ENCODE data around the gene REST. TPM values are rescaled to one million over a fixed set of nuclear protein-coding genes. Genes with fewer than 3 reads are reported as not detected.

The REST gene
- polyA plus RNA-seq, 1 of the 3 experiments (the other 2 are of a cell fraction), result 6.0 TPM

- Histone ChIP-seq H2AFZ (ENCODE audit: low read depth) (no peak overlapping the region), H3K79me2 (ENCODE audit: insufficient read depth) (no peaks in the 10 kb centered on the region), H3K36me3 (replicated peaks in 1 of 2; ENCODE audit: control insufficient read depth in 1 of 2, insufficient read depth in 2 of 2, low read length in 1 of 2) (no peaks in the 10 kb centered on the region), H4K20me1 (ENCODE audit: insufficient read depth) (no peaks in the 10 kb centered on the region), H3K4me2 (no peak overlapping the region), H3K4me1 (ENCODE audit: control insufficient read depth in 1 of 2, insufficient read depth in 2 of 2, low read depth in 1 of 2, low read length in 1 of 2) (no peaks in the 10 kb centered on the region), H3K27me3 (ENCODE audit: insufficient read depth) (no peaks in the 10 kb centered on the region), H3F3A (replicated peaks; ENCODE audit: insufficient read depth) (no peaks in the 10 kb centered on the region), H3K9ac (no peak overlapping the region), H3K27ac (ENCODE audit: low read depth in 2 of 2, low read length in 1 of 2) (no peak overlapping the region), H3K9me2 (no peaks in the 10 kb centered on the region), H3K9me3 (no peaks in the 10 kb centered on the region), H3K4me3 (ENCODE audit: low read depth in 2 of 2, low read length in 1 of 2) (no peak overlapping the region)
- CTCF ChIA-PET, result interaction anchor here (1.1 to 3.2 kb wide), 2 partner anchors 19 to 24 kb away, joined by 3 to 12 read pairs; no protein-coding TSS in a partner anchor
- 44% methylated on average over 1 of the region's 1 CpG for WGBS (ENCODE audit: low lambda C conversion rate)
- TF ChIP-seq CTCF (IDR thresholded peaks at IDR 0.05) (no peak), ZBTB33 (IDR thresholded peaks at IDR 0.05; ENCODE audit: borderline replicate concordance, low read depth) (no peak), RFX5 (IDR thresholded peaks at IDR 0.05; ENCODE audit: low read length) (no peak), RAD21 (IDR thresholded peaks at IDR 0.05; ENCODE audit: low read length) (no peak), NRF1 (IDR thresholded peaks at IDR 0.05; ENCODE audit: low read depth, low read length) (no peak), CHD2 (IDR thresholded peaks at IDR 0.05; ENCODE audit: low read length, partially characterized antibody) (no peak), MXI1 (IDR thresholded peaks at IDR 0.05; ENCODE audit: low read depth, low read length) (no peak), FOXM1 (IDR thresholded peaks at IDR 0.05; ENCODE audit: low read depth) (no peak), JUND (IDR thresholded peaks at IDR 0.05) (no peak), TCF12 (IDR thresholded peaks at IDR 0.05) (no peak), NFIC (IDR thresholded peaks at IDR 0.05; ENCODE audit: borderline replicate concordance) (no peak), SMC3 (IDR thresholded peaks at IDR 0.05; ENCODE audit: low read depth, low read length) (no peak), PBX3 (IDR thresholded peaks at IDR 0.05) (no peak), EP300 (IDR thresholded peaks at IDR 0.05; ENCODE audit: borderline replicate concordance in 1 of 2, low read depth in 1 of 2, low read length in 1 of 2) (no peak), TEAD4 (IDR thresholded peaks at IDR 0.05; ENCODE audit: borderline replicate concordance, insufficient read depth) (no peak), RCOR1 (IDR thresholded peaks at IDR 0.05; ENCODE audit: low read length) (no peak)
- POLR2A ChIA-PET, result no interaction called here
- DNase-seq, result no peak
These were observed 46.3 kb upstream of the REST start for GRCh38 chr4:56861360-56861759.
